LNCAP (cell line): Measurements from ENCODE around the gene GNPTG.

Experiments used
- CTCF ChIP-seq: fragments of 450-650 bp; IDR thresholded peaks from 2 replicates; pipeline ENCODE4 v1.5.1; 2017; ENCODE audit warnings: mild to moderate bottlenecking

The GNPTG gene

GRCh38 chr16:1367486-1368174, 15.9 kb downstream of the GNPTG start:
- no peak for TF ChIP-seq CTCF

GRCh38 chr16:1371054-1371978, 19.6 kb downstream of the GNPTG start:
- TF ChIP-seq CTCF = no peak

GRCh38 chr16:1372292-1372950, 20.7 kb downstream of the GNPTG start:
- TF ChIP-seq CTCF = no peak

- TF ChIP-seq CTCF = no peak
Measured at GRCh38 chr16:1374418-1375297, 22.9 kb downstream of the GNPTG start.

GRCh38 chr16:1375298-1375640, 23.5 kb downstream of the GNPTG start:
- no peak for TF ChIP-seq CTCF

- no peak for TF ChIP-seq CTCF
Measured at GRCh38 chr16:1375741-1376410, 24.1 kb downstream of the GNPTG start.
